Subcutaneous adipose tissue (tissue), 4 donors: ENCODE measurements around the gene EMILIN2. TPM values are rescaled to one million over a fixed set of nuclear protein-coding genes. Genes with fewer than 3 reads are reported as not detected.

Source experiments
- total RNA-seq, 4 donors: library from RNA; depleted of rRNA; stranded (reverse); fragments of >200 nt; gene quantifications; one replicate each; pipeline ENCODE4 v1.1.0, GENCODE V29; 2016
- TF ChIP-seq, protein P1 (sequence below): fragments of 450-650 bp; IDR thresholded peaks from one replicate; pipeline ENCODE4 v1.5.1; 2016; ENCODE audit warnings: low read depth, mild to moderate bottlenecking, control low read depth, antibody characterized with exemption, moderate library complexity

EMILIN2 gene
- total RNA-seq, 4 donors from 2014 or later, result 23.6 to 107 (median 38.4) TPM

DNA sequence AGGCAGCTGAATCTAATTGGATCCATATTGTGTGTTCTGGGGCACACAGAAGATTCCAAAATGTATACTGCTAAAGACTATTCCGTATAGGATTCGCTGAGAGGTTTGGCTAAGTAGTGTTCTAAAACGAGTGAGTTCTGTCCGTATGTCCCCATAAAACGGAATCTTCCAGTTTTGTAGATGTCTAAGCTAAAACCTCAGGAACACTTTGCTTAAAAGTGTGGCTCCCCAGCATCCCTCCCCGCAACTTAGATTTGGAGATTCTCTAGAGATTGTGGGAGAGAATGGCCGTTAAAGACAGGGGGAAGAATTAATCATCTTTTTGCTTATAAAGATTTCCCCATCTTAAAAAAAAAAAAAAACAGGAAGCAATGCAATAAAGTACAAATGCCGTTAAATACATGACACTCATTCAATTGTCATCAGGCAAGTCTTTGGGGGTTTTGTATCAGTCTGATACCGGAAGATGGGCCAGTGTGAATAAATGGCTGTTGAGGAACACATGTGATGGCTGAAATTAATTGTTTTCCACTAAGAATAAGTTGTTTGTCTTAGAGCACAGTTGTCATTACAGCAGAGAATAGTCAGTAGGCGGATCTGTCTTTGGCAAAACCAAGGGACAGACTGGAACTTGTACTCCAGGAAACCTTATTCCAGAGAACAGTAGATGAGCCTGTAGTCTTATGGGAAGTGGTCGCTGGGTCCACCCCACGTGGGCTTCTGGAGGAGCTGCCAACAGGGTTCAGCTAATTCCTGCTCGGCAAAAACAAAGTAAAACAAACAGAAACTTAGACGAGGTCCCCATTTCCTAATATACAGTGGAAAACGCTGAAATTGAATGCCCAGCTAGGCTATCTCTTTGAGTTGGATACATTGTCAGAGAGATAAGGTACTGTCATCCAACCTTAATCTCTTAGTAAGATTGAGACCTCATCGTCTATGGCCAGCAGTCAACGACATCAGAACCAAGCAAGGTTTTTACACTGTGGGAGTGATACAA lies 1.7 kb downstream of the EMILIN2 start:
- TF ChIP-seq, protein P1, sequence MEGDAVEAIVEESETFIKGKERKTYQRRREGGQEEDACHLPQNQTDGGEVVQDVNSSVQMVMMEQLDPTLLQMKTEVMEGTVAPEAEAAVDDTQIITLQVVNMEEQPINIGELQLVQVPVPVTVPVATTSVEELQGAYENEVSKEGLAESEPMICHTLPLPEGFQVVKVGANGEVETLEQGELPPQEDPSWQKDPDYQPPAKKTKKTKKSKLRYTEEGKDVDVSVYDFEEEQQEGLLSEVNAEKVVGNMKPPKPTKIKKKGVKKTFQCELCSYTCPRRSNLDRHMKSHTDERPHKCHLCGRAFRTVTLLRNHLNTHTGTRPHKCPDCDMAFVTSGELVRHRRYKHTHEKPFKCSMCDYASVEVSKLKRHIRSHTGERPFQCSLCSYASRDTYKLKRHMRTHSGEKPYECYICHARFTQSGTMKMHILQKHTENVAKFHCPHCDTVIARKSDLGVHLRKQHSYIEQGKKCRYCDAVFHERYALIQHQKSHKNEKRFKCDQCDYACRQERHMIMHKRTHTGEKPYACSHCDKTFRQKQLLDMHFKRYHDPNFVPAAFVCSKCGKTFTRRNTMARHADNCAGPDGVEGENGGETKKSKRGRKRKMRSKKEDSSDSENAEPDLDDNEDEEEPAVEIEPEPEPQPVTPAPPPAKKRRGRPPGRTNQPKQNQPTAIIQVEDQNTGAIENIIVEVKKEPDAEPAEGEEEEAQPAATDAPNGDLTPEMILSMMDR, result no peak

DNA sequence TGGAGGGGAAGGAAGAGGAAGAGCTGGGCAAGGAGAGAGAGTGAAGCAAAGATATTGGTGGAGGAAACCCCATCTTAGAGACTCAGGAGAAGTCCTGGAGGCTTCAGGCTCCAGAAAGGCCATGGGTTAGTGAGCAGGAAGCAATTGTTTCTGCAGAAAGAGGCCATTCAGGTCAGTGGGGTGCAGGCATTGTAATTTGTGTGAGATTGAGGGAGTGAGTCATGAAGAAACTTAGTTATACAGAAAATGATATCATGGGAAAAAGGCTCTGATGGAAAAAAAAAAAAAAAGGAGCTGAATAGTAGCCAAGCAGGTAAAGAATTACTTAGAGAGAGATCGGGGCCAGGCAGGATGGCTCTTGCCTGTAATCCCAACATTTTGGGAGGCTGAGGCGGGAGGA lies 4.0 kb downstream of the EMILIN2 start:
- TF ChIP-seq, protein P1, result no peak

DNA sequence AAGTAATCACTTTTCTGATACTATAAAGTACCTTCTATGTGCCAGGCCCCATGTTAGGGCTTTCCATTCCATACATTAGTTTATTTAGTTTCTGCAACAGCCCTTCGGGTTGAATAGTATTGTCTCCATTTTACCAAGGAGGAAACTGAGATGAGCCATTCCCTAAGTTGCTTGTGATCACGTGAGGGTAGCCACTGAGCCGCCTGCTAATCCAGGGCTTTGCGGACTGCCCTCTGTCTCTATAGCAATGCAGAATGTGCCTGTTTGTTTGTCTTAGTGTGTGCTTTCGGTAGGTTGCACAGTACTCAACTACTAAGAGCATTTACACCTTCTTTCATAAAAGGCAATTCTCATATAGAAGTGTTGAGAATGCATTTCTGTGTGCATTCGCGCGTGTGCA lies 5.0 kb downstream of the EMILIN2 start:
- TF ChIP-seq, protein P1, result no peak

DNA sequence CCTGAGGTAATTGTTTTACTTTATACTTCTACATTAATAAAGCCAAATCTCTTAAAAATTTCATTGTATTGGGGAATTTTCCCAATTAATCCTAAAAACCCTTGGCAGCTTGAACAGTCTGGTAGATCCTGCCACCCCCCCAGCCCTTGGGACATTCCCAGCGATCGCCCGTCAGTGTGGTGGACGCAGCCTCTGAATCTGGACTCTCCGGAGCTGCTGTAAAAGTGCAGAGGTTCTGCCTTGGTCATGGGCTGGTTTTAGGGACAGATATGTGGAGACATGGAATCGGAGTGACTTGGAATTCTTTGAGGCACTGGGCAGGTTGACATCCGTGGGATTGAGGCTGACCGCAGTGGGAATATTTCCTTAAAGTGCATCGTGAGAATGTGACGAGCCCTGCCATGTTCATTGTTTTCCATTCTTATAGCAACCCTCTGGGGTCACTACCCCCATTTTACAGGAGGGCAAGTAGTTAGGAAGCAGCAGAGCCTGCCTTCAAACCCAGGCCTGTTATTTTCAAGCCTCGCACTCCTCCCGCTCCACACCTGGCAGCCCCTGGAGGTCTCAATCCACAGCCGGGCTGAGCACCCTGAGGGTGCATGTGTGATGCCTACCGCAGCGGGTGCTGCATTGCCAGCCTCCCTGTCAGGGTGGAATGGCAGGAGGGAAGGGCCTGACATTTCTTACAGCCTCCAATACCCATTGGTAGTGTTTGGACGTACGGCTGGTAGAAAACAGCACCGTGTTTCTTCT lies 6.5 kb downstream of the EMILIN2 start:
- TF ChIP-seq, protein P1, result no peak

DNA sequence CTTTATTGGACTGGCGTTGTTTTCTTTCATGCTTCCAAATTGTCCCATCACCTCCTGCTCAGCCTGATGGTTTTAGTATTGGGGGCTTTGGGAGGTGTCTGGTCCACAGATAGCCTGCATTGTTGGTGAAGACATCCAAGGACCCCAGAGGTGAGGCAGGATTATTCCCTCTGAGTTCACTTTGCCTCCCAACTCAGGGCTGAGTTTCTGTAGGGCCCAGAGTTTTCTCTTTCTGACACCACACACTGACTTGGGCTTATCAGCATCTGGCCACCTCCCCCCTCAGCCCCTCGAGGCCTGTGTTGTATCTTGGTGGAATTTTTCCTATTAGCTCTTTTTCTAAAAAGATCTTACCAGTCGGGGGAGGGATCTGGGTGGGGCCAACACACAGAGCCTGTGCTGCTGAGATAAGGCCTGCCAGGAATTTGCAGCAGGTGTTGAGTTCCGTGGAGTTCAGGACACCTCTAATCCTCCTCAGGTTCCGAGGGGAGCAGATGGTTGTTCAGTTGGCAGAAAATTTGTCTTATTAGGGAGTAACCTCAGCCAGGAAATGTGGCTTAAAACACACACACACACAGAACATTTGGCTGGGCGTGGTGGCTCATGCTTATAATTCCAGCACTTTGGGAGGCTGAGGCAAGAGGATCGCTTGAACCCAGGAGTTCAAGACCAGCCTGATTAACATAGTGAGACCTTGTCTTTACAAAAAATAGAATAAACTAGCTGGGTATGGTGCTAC lies 7.3 kb downstream of the EMILIN2 start:
- TF ChIP-seq, protein P1, result no peak

DNA sequence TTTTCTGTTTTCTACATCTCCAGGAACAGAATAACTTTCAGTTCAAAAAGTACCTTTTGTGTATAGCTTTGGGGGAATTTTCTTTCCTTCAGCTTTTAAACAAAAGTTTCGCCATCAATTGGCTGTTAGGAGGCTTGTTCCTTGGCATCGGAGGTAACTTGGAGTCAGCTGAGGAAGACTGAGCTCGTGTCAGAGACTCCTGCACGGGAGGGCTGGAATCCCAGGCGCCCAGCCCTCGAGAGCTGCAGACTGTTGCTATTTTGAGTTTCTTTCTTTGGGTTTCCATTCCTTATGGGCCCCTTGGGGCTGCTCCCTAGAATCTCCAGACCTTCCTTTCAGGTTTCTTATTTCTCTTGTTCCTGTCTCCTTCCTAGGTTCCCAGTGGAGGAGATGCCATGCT lies 8.1 kb downstream of the EMILIN2 start:
- TF ChIP-seq, protein P1, result no peak
